HCT116 (cell line): ENCODE measurements around the gene RYR2. TPM values are rescaled to one million over a fixed set of nuclear protein-coding genes. Genes with fewer than 3 reads are reported as not detected.

Experiments used
- ATAC-seq: fragments of 200-7000 bp; cut with Tn5 transposase; 2 replicates; pipeline ENCODE4 v1.9.1; 2020; ENCODE audit warnings: mild to moderate bottlenecking, moderate library complexity
- BruUV-seq: library from RNA; stranded (reverse); fragments of 400-500 nt; replicated peaks from 2 replicates; lab custom pipeline; 2021; lab: Mats Ljungman, UMichigan
- CTCF ChIA-PET: fragments of 300-600 bp; sonication (Branson Sonifier 250); formaldehyde crosslinking; loops from one replicate; lab custom pipeline; 2021; ENCODE audit warnings: antibody characterized with exemption; lab: Charles Lee
- POLR2A ChIA-PET: fragments of 300-600, 350-600 bp; sonication (Branson Sonifier 250); formaldehyde crosslinking; loops from one replicate; lab custom pipeline; 2021; ENCODE audit warnings: antibody characterized with exemption; lab: Charles Lee
- RAD21 ChIA-PET, 2 experiments: fragments of 300-600 bp; sonication (Branson Sonifier 250); formaldehyde crosslinking; loops; one replicate each; lab custom pipeline; 2023; ENCODE audit warnings: low total read pairs in 2 of 2; ENCODE audit not compliant: uncharacterized antibody in 2 of 2, unreplicated experiment in 2 of 2, low non-redundant PET in 1 of 2; lab: Charles Lee
- DNase-seq: peaks from one replicate; pipeline ENCODE4 v3.0.0-alpha.2; 2010; ENCODE audit warnings: low read depth, low spot score
- H2AFZ ChIP-seq: fragments of 200-600 bp; shearing (Covaris generic), sonication (generic); 2 replicates; pipeline ENCODE4 v1.6.1; 2017; ENCODE audit warnings: low read depth, mixed run types, mixed read lengths, antibody characterized with exemption, low read length; ENCODE audit not compliant: poor library complexity, severe bottlenecking
- H3K27ac ChIP-seq: 2 replicates; pipeline ENCODE4 v1.5.1; 2012; ENCODE audit warnings: low read depth, low read length
- H3K27me3 ChIP-seq: fragments of 200-600 bp; sonication (generic); 2 replicates; pipeline ENCODE4 v1.6.1; 2016; ENCODE audit warnings: mixed run types, low read length, mixed read lengths; ENCODE audit not compliant: insufficient read depth
- H3K36me3 ChIP-seq, 2 experiments: fragments of 200-500 bp in 1 of 2; fragments of 200-600 bp in 1 of 2; sonication (Bioruptor generic) in 1 of 2; sonication (generic) in 1 of 2; 2 replicates each; pipeline versions ENCODE4 v1.5.1 to v1.6.1; 2014 to 2016; ENCODE audit warnings: low read length in 2 of 2, inconsistent platforms in 1 of 2, mixed read lengths in 1 of 2, mixed run types in 1 of 2; ENCODE audit not compliant: insufficient read depth in 2 of 2, control insufficient read depth in 1 of 2
- H3K4me1 ChIP-seq, 2 experiments: fragments of 200-600 bp in 1 of 2; sonication (generic) in 1 of 2; 2 replicates each; pipeline versions ENCODE4 v1.5.1 to v1.6.1; 2012 to 2017; ENCODE audit warnings: low read length in 2 of 2, inconsistent platforms in 1 of 2, mild to moderate bottlenecking in 1 of 2, mixed read lengths in 1 of 2, mixed run types in 1 of 2, moderate library complexity in 1 of 2; ENCODE audit not compliant: insufficient read depth in 2 of 2, control insufficient read depth in 1 of 2
- H3K4me2 ChIP-seq: fragments of 200-600 bp; sonication (generic); 2 replicates; pipeline ENCODE4 v1.6.1; 2017; ENCODE audit warnings: mixed run types, low read length, mixed read lengths
- H3K4me3 ChIP-seq, 2 experiments: fragments of 200-600 bp in 1 of 2; sonication (generic) in 1 of 2; replicated peaks in 1 of 2; 2 replicates each; pipeline ENCODE4 v1.5.1; 2011 to 2016; ENCODE audit warnings: low read length in 2 of 2, control low read depth in 1 of 2, low read depth in 1 of 2, mild to moderate bottlenecking in 1 of 2, mixed read lengths in 1 of 2, mixed run types in 1 of 2
- H3K79me2 ChIP-seq: fragments of 200-600 bp; sonication (generic); 2 replicates; pipeline ENCODE4 v1.6.1; 2017; ENCODE audit warnings: mild to moderate bottlenecking, mixed run types, low read length, moderate library complexity, mixed read lengths; ENCODE audit not compliant: insufficient read depth
- H3K9ac ChIP-seq: fragments of 200-600 bp; sonication (generic); 2 replicates; pipeline ENCODE4 v1.6.1; 2016; ENCODE audit warnings: low read length, mixed read lengths
- H3K9me2 ChIP-seq: fragments of 200-600 bp; sonication (generic), shearing (Covaris generic); 2 replicates; pipeline ENCODE4 v1.6.1; 2017; ENCODE audit warnings: mixed run types, mild to moderate bottlenecking, moderate library complexity; ENCODE audit not compliant: insufficient read depth
- H3K9me3 ChIP-seq, 2 experiments: fragments of 200-500 bp in 1 of 2; fragments of 200-600 bp in 1 of 2; sonication (Bioruptor generic) in 1 of 2; sonication (generic) in 1 of 2; 2 replicates each; pipeline ENCODE4 v1.6.1; 2014 to 2017; ENCODE audit warnings: low read length in 2 of 2, mixed read lengths in 2 of 2, inconsistent platforms in 1 of 2, low read depth in 1 of 2, mild to moderate bottlenecking in 1 of 2, mixed run types in 1 of 2, moderate library complexity in 1 of 2; ENCODE audit not compliant: control insufficient read depth in 1 of 2, insufficient read depth in 1 of 2
- H4K20me1 ChIP-seq: fragments of 200-600 bp; sonication (generic), shearing (Covaris generic); 2 replicates; pipeline ENCODE4 v1.6.1; 2017; ENCODE audit warnings: mixed run types, mild to moderate bottlenecking, moderate library complexity; ENCODE audit not compliant: insufficient read depth
- CBX3 ChIP-seq: IDR thresholded peaks from 2 replicates; pipeline ENCODE4 v1.6.1; 2012; ENCODE audit warnings: low read depth
- CEBPB ChIP-seq: IDR thresholded peaks from 2 replicates; pipeline ENCODE4 v1.6.1; 2012; ENCODE audit warnings: low read depth
- CTCF ChIP-seq, 3 experiments: fragments of 200-600 bp in 1 of 3; sonication (generic) in 1 of 3; IDR thresholded peaks in 2 of 3; conservative IDR thresholded peaks in 1 of 3; 2 replicates each; pipeline ENCODE4 v1.5.1; 2012 to 2017; ENCODE audit warnings: low read depth in 2 of 3, low read length in 2 of 3, antibody characterized with exemption in 1 of 3, borderline replicate concordance in 1 of 3, control low read depth in 1 of 3, mild to moderate bottlenecking in 1 of 3, mixed read lengths in 1 of 3, mixed run types in 1 of 3, moderate library complexity in 1 of 3; ENCODE audit not compliant: insufficient read depth in 1 of 3
- EGR1 ChIP-seq: IDR thresholded peaks from 2 replicates; pipeline ENCODE4 v1.6.1; 2012; ENCODE audit warnings: low read depth
- ELF1 ChIP-seq: IDR thresholded peaks from 2 replicates; pipeline ENCODE4 v1.6.1; 2012; ENCODE audit warnings: low read depth, borderline replicate concordance
- EZH2phosphoT487 ChIP-seq: fragments of 200-600 bp; IDR thresholded peaks from 2 replicates; pipeline ENCODE4 v1.6.1; 2018; ENCODE audit warnings: antibody characterized with exemption, borderline replicate concordance
- JUND ChIP-seq: IDR thresholded peaks from 2 replicates; pipeline ENCODE4 v1.6.1; 2012
- POLR2A ChIP-seq: IDR thresholded peaks from 2 replicates; pipeline ENCODE4 v1.7.0; 2011; ENCODE audit warnings: borderline replicate concordance; ENCODE audit not compliant: insufficient read depth, insufficient read length; ENCODE audit errors: extremely low read depth
- POLR2AphosphoS5 ChIP-seq: IDR thresholded peaks from 2 replicates; pipeline ENCODE4 v1.6.1; 2011; ENCODE audit warnings: mild to moderate bottlenecking, low read depth, low read length, moderate library complexity
- RAD21 ChIP-seq: IDR thresholded peaks from 2 replicates; pipeline ENCODE4 v1.6.1; 2012; ENCODE audit warnings: low read depth, mild to moderate bottlenecking
- SIN3A ChIP-seq: IDR thresholded peaks from 2 replicates; pipeline ENCODE4 v1.6.1; 2012; ENCODE audit warnings: low read depth
- SP1 ChIP-seq: IDR thresholded peaks from 2 replicates; pipeline ENCODE4 v1.6.1; 2012; ENCODE audit warnings: low read depth
- SRF ChIP-seq: IDR thresholded peaks from 2 replicates; pipeline ENCODE4 v1.6.1; 2012; ENCODE audit warnings: low read depth
- TCF7L2 ChIP-seq: IDR thresholded peaks from 2 replicates; pipeline ENCODE4 v1.7.0; 2011; ENCODE audit warnings: borderline replicate concordance, inconsistent platforms; ENCODE audit not compliant: insufficient read depth, insufficient read length; ENCODE audit errors: extremely low read depth
- YY1 ChIP-seq: IDR thresholded peaks from 2 replicates; pipeline ENCODE4 v1.6.1; 2011; ENCODE audit warnings: low read length, low read depth, moderate library complexity, mild to moderate bottlenecking; ENCODE audit not compliant: insufficient replicate concordance; ENCODE audit errors: extremely low read depth
- ZFX ChIP-seq: fragments of 450-650 bp; IDR thresholded peaks from 2 replicates; pipeline ENCODE4 v1.6.1; 2017
- ZNF274 ChIP-seq: fragments of 200-500 bp; sonication (Bioruptor generic); IDR thresholded peaks from 2 replicates; pipeline ENCODE4 v1.6.1; 2014; ENCODE audit warnings: mild to moderate bottlenecking, low read depth, low read length, inconsistent platforms
- intact Hi-C: fragments of 100-400 bp; cut with micrococcal nuclease; formaldehyde crosslinking; loops from 2 replicates; pipeline ENCODE4 v1.10.0; 2022
- total RNA-seq: library from RNA; stranded (reverse); gene quantifications from one replicate; pipeline ENCODE4 v1.2.1, GENCODE V29; 2021; ENCODE audit not compliant: unreplicated experiment
- TF ChIP-seq, protein P1 (sequence below): IDR thresholded peaks from 2 replicates; pipeline ENCODE4 v1.6.1; 2012; ENCODE audit warnings: low read depth

The RYR2 gene
- total RNA-seq, 1 experiment from 2014 or later: 0.02 TPM

DNA sequence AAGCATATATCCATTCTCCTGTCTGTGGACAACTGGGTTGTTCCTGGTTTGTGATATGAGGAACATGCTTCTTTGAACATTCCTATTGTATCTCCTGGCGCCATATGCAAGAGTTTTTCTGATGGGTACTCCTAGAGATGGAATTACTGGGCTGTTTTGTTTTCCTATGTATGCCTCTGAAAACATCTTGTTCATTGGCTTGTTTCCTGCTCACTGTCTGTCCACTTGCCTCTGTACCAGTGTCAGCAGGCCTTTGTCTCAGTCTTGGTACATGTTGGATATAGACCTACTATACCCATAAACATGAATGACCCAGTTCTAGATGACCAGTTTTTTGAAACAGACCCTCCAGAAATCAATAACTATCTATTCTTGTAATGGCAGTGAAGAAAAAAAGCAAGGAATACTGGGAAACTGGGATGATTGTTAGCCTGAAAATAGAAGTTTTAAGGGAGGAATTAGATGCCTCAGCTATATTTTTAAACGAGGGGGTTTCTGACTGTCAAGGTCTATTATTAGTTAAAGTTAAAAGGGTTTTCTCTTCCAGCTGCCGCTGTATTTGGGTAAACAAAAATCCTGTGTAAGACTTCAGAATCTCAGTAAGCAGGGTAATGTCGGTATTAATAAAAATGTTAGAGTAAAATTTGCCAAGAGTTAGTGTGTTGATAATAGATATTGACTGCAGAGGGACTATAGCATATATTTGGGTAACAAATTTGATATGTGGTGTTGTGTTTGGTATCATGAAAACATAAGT is 103.6 kb downstream of the RYR2 start (continued):
- TF ChIP-seq YY1: no peak
- TF ChIP-seq, all 23 proteins: peak for 0

DNA sequence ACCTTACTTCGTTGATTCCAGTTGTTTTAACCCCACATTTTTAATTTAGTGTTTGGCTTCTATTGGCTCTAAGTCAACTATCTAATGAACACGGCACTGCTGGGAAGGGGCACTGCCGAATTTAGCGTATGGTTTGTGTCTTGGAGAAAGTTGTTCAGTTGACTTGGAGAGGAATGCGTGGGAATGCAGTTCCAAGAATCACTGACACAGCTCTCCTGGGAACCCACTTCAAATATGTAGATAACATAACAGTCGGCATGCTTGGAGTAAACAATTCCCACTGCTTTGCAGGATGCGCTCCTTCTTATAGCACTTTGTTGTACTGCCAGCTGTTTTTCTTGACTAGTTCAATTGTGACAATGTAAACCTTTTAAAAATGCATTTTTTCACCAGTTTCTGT is 104.3 kb downstream of the RYR2 start:
- TF ChIP-seq EZH2phosphoT487 (no peak), ZNF274 (no peak), EGR1 (no peak), POLR2AphosphoS5 (no peak), RAD21 (no peak), JUND (no peak), POLR2A (no peak), SP1 (no peak), TCF7L2 (no peak), CBX3 (no peak), SRF (no peak), CEBPB (no peak), YY1 (no peak), SIN3A (no peak), ZFX (no peak), ELF1 (no peak), CTCF (IDR thresholded peaks at IDR 0.05 in 2 of 3, conservative IDR thresholded peaks at IDR 0.05 in 1 of 3; ENCODE audit: borderline replicate concordance in 1 of 3, insufficient read depth in 1 of 3, low read depth in 2 of 3, low read length in 2 of 3) (no peak)
- TF ChIP-seq, protein P1, sequence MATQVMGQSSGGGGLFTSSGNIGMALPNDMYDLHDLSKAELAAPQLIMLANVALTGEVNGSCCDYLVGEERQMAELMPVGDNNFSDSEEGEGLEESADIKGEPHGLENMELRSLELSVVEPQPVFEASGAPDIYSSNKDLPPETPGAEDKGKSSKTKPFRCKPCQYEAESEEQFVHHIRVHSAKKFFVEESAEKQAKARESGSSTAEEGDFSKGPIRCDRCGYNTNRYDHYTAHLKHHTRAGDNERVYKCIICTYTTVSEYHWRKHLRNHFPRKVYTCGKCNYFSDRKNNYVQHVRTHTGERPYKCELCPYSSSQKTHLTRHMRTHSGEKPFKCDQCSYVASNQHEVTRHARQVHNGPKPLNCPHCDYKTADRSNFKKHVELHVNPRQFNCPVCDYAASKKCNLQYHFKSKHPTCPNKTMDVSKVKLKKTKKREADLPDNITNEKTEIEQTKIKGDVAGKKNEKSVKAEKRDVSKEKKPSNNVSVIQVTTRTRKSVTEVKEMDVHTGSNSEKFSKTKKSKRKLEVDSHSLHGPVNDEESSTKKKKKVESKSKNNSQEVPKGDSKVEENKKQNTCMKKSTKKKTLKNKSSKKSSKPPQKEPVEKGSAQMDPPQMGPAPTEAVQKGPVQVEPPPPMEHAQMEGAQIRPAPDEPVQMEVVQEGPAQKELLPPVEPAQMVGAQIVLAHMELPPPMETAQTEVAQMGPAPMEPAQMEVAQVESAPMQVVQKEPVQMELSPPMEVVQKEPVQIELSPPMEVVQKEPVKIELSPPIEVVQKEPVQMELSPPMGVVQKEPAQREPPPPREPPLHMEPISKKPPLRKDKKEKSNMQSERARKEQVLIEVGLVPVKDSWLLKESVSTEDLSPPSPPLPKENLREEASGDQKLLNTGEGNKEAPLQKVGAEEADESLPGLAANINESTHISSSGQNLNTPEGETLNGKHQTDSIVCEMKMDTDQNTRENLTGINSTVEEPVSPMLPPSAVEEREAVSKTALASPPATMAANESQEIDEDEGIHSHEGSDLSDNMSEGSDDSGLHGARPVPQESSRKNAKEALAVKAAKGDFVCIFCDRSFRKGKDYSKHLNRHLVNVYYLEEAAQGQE: no peak
- ChIA-PET POLR2A (no interaction called here), RAD21 (no interaction called here), CTCF (no interaction called here)
- no peaks in the 10 kb centered on the region for H3K27me3 ChIP-seq
- no TSS peak for BruUV-seq
- no peak overlapping the region for H3K27ac ChIP-seq
- no peaks in the 10 kb centered on the region for H3K36me3 ChIP-seq
- intact Hi-C loops: no loop called here
- H3K9ac ChIP-seq: no peak overlapping the region
- no peak overlapping the region for H3K4me2 ChIP-seq
- no peak overlapping the region for H3K4me3 ChIP-seq
- H3K9me3 ChIP-seq: no peaks in the 10 kb centered on the region
- no peaks in the 10 kb centered on the region for H4K20me1 ChIP-seq
- H3K79me2 ChIP-seq: no peaks in the 10 kb centered on the region
- DNase-seq: no peak
- no peak for ATAC-seq
- no peaks in the 10 kb centered on the region for H3K9me2 ChIP-seq
- no peaks in the 10 kb centered on the region for H3K4me1 ChIP-seq
- H2AFZ ChIP-seq: no peak overlapping the region
